ENCODE results near the gene C14orf119. TPM values are rescaled to one million over a fixed set of nuclear protein-coding genes. Genes with fewer than 3 reads are reported as not detected.

Gene C14orf119
- total RNA-seq, 2 donors from 2014 or later, result 40.3 to 53.4 TPM

DNA sequence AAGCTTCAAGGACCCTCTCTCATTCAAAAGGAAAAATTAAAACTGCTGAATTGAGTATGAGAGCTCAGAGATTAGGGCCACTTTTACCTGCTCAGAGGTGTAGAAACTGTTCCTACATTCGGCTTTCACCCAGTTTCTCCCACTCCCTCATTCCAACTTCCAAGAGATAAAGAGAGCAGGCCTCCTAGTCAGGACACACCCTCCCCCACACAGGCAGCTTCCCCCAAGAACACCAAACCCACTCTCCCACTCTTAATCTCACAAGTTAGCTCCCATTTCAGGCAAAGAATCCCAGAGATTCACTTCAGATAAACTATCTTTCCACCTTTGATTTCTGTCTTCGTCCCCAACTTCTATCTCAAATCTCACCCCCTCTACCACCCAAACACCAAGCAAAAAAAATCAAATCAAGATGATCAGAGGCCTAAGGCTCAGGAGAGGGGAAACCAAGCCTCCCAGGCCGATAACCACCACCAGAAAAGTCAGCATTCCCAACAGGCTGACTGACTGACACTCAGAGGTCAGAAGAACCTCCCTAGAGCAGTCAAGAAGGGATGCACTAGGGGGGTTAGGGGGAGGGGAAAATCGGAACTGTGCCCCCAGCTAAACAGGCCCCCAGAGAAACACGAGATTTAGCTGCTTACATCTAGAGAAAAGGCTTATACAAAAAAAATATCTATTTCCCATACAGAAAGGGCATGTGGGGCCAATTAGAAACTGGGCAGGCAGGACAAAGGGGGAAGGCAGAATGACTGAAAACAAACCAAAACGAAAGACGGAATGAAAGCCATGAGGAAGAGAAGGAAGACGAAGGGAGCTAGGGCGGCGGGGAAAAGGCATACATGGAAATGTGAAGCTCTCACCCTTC is 24.8 kb upstream of the C14orf119 start:
- peak overlapping the region; percentile 92 for H3K4me3 Mint-ChIP-seq

DNA sequence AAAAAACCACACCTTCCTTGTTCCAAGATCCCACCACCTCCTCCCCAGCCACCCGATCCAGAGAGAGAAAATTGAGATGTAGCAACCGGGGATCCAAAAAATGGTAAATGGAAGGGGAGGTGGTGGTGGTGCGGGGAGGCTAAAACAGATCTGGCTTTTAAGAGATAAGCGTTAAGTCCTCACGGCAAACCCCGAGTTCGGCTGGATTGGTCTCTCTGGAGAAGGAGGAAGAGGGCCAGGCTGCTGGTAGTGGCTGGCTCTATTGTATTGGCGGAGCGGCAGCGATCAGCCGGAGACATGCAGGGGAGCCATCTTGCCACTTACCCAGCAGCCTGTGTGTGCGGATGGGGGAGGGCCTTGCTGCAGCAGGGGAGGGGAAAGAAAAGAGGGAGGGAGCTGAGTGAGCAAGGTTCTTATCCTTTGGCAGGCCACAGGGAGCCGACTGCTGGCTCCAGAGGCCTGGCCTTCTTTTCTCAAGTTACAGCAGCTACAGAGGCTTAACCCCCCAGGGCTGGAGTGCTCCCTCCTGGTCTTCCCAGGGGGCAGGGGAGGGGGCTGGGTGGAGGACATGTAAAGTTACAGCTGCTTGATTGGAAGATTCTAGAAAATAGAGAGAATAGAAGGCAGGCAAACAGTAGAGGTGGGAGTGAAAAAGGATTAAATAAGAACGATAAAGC is 23.9 kb upstream of the C14orf119 start:
- peaks cover 100% of the 10 kb centered on the region for H3K36me3 Mint-ChIP-seq (ENCODE audit: low read depth)
- peak overlapping the region; percentile 92 for H3K4me3 Mint-ChIP-seq
- peak overlapping the region; percentile 97 for H3K27ac Mint-ChIP-seq
- ATAC-seq (replicated peaks), result peak; percentile 98
- H3K4me1 Mint-ChIP-seq, result peaks cover 27% of the 10 kb centered on the region
- no peaks in the 10 kb centered on the region for H3K27me3 Mint-ChIP-seq
- no peaks in the 10 kb centered on the region for H3K9me3 Mint-ChIP-seq

More for the DNA sequence above, 24.8 kb upstream of the C14orf119 start:
- H3K4me1 Mint-ChIP-seq, result peaks cover 32% of the 10 kb centered on the region
- H3K36me3 Mint-ChIP-seq (ENCODE audit: low read depth), result peaks cover 100% of the 10 kb centered on the region
- ATAC-seq (replicated peaks), result no peak
- H3K9me3 Mint-ChIP-seq, result no peaks in the 10 kb centered on the region
- peak overlapping the region; percentile 97 for H3K27ac Mint-ChIP-seq
- H3K27me3 Mint-ChIP-seq, result no peaks in the 10 kb centered on the region

DNA sequence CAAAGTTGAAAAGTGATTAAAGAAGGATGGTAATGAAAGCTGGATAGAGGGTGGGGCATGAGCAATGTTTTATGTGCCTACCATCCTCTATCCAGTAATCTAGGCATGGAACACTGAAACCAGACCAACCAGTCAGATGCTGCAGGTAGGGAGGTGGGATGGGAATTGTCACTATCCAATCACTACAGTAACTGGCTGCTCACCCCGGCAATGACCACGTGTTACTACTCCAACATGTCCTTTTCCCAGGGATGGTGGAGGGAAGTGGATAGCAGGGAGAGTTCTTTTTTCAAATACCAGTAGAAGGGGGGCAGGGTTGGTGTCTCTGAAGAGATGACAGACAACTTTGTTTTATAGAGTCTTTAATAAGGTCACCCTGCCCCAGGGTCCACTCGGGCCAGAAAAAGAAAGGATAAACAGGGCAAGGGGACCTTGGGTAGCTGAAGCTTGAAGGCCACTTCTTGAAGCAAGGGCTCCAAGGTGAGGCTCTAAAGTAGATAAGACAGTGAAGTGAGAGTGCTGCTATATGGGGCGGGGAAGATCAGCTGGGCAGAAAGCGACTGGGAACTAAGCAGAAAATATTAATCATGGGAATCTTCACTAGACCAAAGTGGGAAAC is 23.3 kb upstream of the C14orf119 start:
- H3K4me1 Mint-ChIP-seq, result peaks cover 27% of the 10 kb centered on the region
- H3K27me3 Mint-ChIP-seq, result no peaks in the 10 kb centered on the region
- H3K36me3 Mint-ChIP-seq (ENCODE audit: low read depth), result peaks cover 100% of the 10 kb centered on the region
- H3K27ac Mint-ChIP-seq, result peak overlapping the region; percentile 97
- ATAC-seq (replicated peaks), result peak; percentile 1
- peak overlapping the region; percentile 92 for H3K4me3 Mint-ChIP-seq
- H3K9me3 Mint-ChIP-seq, result no peaks in the 10 kb centered on the region

DNA sequence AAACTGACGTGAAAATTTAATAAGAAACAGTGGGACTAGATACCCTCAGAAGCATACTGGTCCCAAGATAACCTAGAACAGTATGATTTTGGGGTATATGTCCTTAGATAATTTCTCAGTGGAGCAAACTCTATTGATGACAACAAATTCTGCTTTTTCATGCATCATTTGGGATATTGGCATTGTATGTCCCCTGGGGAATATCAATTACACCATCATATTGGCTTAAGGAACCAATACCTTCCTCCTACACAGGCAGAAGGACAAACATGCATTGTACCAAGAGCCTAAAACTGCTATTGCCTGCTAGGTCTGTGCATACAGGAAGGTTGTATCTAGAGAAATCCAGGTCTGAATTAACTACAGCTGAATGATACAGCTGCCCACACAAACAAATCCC is 20.4 kb upstream of the C14orf119 start:
- H3K4me1 Mint-ChIP-seq, result peaks cover 18% of the 10 kb centered on the region
- ATAC-seq (replicated peaks), result no peak

DNA sequence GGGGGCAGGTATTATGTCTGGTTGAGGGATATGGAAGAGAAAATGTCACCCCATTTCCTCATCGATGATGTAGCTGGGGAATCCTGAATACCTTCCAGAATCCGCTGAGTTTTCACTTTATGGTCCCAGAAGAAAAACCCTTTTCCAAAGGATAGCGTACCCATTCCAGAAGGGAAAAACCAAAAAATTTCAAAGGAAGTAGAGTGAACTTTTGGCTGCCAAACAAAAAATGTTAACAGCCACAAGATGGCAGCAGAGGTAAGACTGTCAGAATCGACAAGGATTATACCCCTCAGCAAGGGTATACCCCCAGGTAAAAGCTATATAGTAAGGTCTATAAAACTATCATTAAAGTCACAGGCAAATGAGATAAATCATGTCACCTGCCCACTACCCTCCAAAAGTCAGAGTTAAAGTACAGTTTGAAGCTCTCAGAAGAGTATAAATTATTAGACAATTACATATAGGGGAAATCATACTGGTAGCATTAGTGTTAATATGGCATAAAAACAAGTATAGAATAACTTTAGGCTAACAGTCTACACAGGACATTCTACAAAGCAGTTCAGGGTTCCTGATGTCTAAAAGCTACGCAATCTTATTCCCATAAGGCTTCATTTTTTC is 18.4 kb upstream of the C14orf119 start:
- Mint-ChIP-seq H3K9me3 (no peaks in the 10 kb centered on the region), H3K36me3 (ENCODE audit: low read depth) (peaks cover 100% of the 10 kb centered on the region), H3K27ac (peak overlapping the region; percentile 17), H3K4me3 (no peak overlapping the region), H3K27me3 (no peaks in the 10 kb centered on the region), H3K4me1 (peaks cover 4% of the 10 kb centered on the region)
- ATAC-seq (replicated peaks), result peak; percentile 45

More for the DNA sequence above, 20.4 kb upstream of the C14orf119 start:
- Mint-ChIP-seq H3K27ac (no peak overlapping the region), H3K36me3 (ENCODE audit: low read depth) (peaks cover 100% of the 10 kb centered on the region), H3K9me3 (no peaks in the 10 kb centered on the region), H3K4me3 (no peak overlapping the region), H3K27me3 (no peaks in the 10 kb centered on the region)

DNA sequence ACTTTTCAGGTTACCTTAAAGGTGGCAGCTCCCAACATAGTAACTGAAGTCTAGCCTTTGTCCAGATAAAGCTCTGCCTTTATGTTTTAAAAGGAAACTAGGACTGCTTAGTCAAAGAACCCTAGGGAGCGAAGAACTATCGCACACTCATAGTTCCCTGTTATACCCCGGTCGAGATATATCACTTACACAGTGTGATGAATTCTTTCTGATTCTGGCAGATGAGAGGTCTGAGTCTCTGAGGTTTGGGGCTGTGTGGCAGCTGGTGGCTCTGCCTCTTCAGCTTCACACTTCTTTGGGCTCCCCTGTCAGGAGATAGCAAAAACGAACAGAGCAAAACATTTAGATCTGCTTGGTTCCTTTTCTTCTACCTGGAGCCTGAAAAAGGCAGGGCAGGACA is 17.3 kb upstream of the C14orf119 start:
- peaks cover 97% of the 10 kb centered on the region for H3K36me3 Mint-ChIP-seq (ENCODE audit: low read depth)

DNA sequence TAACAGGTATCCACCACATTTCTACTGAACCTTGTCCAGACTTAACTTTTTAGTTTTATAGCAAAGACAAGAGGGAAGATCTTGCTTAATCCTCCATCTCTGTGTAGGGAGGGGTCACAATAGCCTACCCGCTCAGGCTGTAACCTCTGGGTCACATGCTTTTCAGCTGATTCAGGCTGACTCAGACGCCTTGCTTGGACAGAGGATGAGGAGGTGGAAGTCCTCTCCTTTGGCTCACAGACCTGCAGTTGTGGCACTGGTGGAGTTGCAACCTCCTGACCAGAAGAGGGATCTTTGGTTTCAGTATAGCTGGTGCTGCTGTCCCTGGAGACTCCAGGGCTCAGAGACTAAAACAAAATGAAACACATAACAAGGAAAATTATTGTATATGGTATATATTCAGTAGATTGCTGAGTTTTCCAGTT is 16.6 kb upstream of the C14orf119 start:
- Mint-ChIP-seq H3K9me3 (no peaks in the 10 kb centered on the region), H3K27ac (peak overlapping the region; percentile 2), H3K4me3 (no peak overlapping the region), H3K27me3 (no peaks in the 10 kb centered on the region), H3K4me1 (no peaks in the 10 kb centered on the region), H3K36me3 (ENCODE audit: low read depth) (peaks cover 97% of the 10 kb centered on the region)
- ATAC-seq (replicated peaks), result peak; percentile 70

More for the DNA sequence above, 17.3 kb upstream of the C14orf119 start:
- H3K9me3 Mint-ChIP-seq, result no peaks in the 10 kb centered on the region
- no peaks in the 10 kb centered on the region for H3K4me1 Mint-ChIP-seq
- H3K4me3 Mint-ChIP-seq, result no peak overlapping the region
- H3K27me3 Mint-ChIP-seq, result no peaks in the 10 kb centered on the region
- no peak for ATAC-seq (replicated peaks)
- peak overlapping the region; percentile 8 for H3K27ac Mint-ChIP-seq

DNA sequence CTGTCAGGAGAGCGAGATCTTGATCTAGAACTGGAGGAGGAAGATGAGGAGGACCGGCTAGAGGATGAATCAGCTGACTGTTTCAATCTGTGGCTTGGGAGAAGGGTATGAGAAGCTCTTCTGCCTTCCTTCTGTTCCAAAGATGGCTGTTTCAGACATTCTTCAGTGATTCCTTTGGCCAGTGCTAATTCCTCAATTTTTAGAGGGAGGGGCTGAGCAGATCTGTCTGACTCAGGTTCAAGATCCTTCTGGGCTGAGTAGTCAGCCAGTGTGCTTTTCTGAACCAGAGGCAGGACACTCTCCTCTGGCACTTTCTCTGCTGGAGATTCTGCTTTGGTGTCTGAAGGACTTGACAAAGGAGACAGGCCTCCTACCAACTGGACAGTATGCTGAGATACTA is 15.6 kb upstream of the C14orf119 start:
- Mint-ChIP-seq H3K27ac (peak overlapping the region; percentile 2), H3K4me1 (no peaks in the 10 kb centered on the region), H3K27me3 (no peaks in the 10 kb centered on the region), H3K36me3 (ENCODE audit: low read depth) (peaks cover 97% of the 10 kb centered on the region), H3K9me3 (no peaks in the 10 kb centered on the region), H3K4me3 (no peak overlapping the region)
- ATAC-seq (replicated peaks), result no peak

DNA sequence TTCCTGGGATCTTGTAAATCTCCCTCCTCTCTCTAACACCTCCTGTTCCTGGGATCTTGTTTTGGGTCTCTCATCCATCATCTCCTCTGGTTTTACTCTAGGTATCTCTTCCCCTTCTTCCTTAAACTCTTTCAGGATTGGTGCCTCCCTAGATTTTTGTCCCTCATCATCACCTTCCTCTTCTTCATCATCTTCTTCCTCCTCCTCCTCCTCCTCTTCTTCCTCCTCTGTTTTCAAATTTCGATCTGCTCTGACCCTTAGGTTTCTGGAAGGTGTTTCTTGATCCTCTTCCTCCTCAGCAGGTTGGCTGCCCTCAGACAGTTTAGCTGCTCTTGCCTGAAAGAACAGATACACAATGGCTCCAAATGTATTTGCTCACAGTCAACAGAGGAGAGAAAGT is 14.8 kb upstream of the C14orf119 start:
- Mint-ChIP-seq H3K27me3 (no peaks in the 10 kb centered on the region), H3K4me1 (peaks cover 2% of the 10 kb centered on the region), H3K4me3 (no peak overlapping the region), H3K27ac (peak overlapping the region; percentile 2), H3K36me3 (ENCODE audit: low read depth) (peaks cover 97% of the 10 kb centered on the region), H3K9me3 (no peaks in the 10 kb centered on the region)
- no peak for ATAC-seq (replicated peaks)

DNA sequence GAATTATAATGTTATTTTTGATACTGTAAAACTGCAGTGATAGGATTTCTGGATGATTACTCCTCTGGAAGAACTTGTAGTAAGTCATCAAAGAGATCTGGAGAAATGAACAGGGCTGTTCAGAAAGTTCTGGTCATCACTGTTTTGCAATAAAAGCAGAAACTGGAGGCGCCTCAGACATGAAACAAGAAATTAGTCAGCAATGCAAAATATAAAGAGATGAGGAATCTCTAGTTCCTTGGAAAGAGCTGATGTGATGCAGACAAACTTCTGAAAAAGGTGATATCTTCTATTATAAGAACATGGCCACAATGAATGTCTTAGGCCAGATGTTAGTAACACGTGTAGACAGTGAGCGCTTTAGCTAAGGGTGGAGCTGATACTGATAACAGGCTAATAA is 9.8 kb upstream of the C14orf119 start:
- Mint-ChIP-seq H3K27me3 (no peaks in the 10 kb centered on the region), H3K27ac (peak overlapping the region; percentile 87), H3K36me3 (ENCODE audit: low read depth) (peaks cover 97% of the 10 kb centered on the region), H3K4me1 (peaks cover 18% of the 10 kb centered on the region), H3K4me3 (peak overlapping the region; percentile 62), H3K9me3 (no peaks in the 10 kb centered on the region)
- peak; percentile 95 for ATAC-seq (replicated peaks)

DNA sequence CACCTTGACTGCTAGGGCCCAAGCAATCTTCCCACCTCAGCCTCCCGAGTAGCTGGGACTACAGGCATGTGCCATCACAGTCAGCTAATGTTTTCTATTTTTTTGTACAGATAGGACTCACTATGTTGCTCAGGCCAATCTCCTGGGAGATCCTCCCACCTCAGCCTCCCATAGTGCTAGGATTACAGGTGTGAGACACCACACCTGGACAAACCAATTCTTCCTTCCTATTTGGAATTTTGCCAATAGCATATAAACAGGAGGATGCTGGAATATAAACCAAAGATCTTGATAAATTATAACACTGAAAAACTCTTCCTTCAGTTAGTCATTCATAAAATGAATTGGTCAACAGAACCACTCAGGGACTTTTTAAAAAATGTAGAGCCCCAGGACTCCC is 8.7 kb upstream of the C14orf119 start:
- Mint-ChIP-seq H3K27ac (peak overlapping the region; percentile 87), H3K36me3 (ENCODE audit: low read depth) (peaks cover 97% of the 10 kb centered on the region), H3K27me3 (no peaks in the 10 kb centered on the region)

DNA sequence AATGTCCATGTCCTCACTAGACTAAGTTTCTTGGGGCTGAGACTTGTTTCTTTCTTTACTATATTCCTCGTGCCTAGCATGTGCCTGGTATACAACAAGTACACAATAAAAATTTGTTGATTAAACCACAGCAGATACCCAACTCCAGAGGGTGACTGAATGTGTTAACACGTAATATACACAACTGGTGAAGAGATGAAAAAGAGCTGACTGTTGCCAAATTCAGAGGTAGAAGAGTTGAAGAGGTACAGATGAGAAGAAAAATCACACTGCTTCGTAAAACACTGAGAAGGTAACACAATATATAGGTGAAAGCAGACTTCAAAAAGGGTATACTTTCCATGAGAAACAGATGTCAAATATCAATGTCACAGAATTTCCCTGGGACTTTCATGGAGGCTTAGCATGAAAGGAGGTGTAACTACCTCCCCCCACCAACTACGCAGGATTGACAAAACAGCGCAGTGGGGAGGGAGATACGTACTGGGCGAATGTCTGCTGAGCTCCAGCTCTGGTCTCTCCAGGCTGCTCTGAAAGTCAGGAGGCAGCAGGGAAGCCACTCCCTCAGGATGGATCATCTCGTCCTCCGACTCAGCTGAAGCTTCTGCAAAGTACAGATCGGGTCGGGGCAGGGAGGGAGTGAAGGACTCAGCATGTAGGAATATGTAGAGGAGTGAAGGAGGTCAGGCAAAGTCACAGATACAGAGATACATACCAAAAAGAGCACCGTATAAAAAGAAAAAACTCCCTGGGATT is 5.6 kb upstream of the C14orf119 start:
- Mint-ChIP-seq H3K27ac (no peak overlapping the region), H3K9me3 (no peaks in the 10 kb centered on the region), H3K36me3 (ENCODE audit: low read depth) (peaks cover 90% of the 10 kb centered on the region), H3K27me3 (no peaks in the 10 kb centered on the region), H3K4me1 (peaks cover 32% of the 10 kb centered on the region), H3K4me3 (no peak overlapping the region)
- no peak for ATAC-seq (replicated peaks)

More for the DNA sequence above, 8.7 kb upstream of the C14orf119 start:
- no peaks in the 10 kb centered on the region for H3K9me3 Mint-ChIP-seq
- H3K4me3 Mint-ChIP-seq, result no peak overlapping the region
- no peak for ATAC-seq (replicated peaks)
- H3K4me1 Mint-ChIP-seq, result peaks cover 18% of the 10 kb centered on the region

DNA sequence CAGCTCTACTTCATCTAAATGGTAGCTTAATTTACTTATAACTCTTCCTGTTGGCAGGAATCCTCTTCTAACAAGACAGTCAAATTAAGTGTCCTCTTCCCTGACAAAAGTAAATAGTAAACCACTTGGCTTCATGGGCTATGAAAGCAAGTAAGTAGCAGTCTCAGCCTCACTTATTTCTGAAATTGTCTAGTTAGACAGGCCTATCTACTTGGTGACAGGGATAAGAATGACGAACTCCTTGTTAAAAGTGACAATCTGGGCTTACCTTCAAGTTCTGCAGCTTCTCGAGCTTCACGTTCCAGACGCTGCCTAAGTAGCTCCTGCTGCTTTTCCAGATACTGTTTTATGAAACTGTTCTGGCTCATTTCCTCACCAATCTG is 5.1 kb upstream of the C14orf119 start:
- peaks cover 31% of the 10 kb centered on the region for H3K4me1 Mint-ChIP-seq
- no peaks in the 10 kb centered on the region for H3K27me3 Mint-ChIP-seq
- no peak overlapping the region for H3K4me3 Mint-ChIP-seq
- H3K9me3 Mint-ChIP-seq, result no peaks in the 10 kb centered on the region
- ATAC-seq (replicated peaks), result no peak
- peak overlapping the region; percentile 12 for H3K27ac Mint-ChIP-seq
- H3K36me3 Mint-ChIP-seq (ENCODE audit: low read depth), result peaks cover 84% of the 10 kb centered on the region
